ENCODE results near the gene CEPT1.
A peak's percentile ranks its signal among the peaks of the same experiment; 100 is the strongest.
"Not testable (repeated sequence)": the region's sequence is repeated elsewhere in the genome, so short reads cannot be mapped to it uniquely, and the experiment has no call there.

CEPT1 gene

DNA sequence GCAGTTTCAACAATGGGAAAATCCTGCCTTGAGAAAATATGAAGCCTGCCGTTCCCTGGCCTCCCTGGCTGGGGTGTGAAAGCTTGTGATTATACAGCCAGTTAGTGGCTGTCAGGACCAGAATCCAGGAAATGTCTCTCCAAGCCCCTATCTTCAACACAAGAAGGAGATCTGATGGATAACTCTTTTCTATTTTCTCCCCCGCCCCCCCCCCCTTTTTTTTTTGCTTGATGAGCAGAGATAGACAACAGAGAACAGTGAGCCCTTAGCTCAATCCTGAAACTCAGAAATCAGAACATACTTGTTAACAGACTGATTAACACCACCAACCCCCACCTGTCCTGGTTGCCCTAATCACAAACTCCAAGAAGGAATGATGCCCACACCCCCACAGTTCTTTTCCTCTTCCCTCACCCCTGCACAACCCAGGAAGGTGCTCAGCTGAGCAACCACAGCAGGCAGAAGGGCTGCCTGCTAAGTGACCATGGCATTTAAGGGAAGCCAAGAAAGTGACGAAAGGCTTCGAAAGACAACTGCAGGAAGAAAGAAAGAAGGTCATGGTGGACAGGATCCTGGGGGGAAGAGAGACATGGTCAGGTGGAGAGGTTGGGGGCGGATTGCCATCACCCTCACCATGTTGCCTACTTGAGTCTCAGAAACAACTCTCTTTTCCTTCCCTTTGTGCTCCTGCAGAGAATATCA is 72.8 kb downstream of the CEPT1 start:
- DNase-seq: no peak

DNA sequence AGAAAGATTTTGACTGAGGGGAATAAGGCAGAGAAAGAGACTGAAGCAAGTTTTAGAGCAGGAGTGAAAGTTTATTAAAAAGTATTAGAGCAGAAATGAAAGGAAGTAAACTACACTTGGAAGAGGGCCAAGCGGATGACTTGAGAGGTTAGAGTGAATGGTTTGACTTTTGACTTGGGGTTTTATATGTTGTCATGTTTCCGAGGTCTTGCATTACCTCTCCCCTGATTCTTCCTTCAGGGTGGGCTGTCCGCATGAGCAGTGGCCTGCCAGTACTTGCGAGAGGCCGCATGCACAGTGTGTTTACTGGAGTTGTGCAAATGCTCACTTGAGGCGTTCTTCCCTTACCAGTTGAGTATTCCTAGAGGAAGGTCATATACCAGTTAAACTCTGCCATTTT is 73.4 kb downstream of the CEPT1 start:
- no peak for DNase-seq

DNA sequence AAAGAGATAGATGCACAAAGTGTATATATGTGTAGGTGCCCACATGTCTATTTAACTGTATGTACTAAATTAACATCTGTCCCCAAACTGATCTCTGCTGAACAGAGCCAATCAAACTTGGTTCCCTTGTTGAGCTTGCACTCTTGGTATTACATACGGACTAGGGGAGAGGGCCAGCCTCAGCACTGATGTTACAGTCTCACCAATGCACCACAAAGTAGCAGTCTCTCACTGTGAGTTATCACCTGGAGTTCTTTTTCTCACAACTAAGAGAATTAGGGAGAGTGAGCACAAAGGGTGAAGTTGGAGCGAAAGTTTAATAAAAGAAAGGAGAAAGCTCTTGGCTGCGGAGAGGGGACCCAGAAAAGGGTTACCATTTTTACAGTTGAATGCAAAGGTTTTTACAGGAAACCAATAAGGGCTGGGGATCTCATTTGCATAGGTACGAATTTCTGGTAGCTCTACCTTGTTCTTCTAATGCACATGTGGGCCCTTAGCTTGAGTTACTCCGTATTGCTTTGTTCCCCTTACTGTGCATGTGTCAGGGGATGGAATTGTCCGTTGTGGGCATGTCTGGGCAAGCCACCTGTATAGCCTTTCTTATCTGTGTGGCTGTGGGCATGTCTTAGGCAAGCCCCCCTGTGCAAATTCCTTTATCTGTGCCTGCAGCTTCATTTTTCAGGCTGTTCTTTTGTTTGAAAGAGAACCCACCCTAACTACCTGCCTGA is 74.2 kb downstream of the CEPT1 start:
- DNase-seq: no peak

DNA sequence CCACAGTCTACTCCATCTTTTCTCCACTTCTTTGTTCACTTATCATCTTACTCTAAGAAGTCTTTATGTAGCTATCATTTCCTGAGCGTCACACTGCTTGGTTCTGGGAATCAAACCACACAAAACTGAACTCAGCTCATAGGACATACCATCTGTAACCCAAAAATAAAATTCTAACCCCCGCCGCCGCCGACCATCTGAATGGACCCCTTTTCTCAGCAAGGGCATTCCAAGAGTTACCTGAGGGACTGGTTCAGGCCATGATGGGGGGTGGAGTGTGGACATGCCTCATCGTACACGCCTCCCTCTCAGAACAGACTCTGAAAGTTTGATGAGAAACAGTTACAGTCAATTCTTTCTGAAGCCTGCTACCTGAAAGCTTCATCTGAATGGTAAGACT is 74.9 kb downstream of the CEPT1 start:
- no peak for DNase-seq

DNA sequence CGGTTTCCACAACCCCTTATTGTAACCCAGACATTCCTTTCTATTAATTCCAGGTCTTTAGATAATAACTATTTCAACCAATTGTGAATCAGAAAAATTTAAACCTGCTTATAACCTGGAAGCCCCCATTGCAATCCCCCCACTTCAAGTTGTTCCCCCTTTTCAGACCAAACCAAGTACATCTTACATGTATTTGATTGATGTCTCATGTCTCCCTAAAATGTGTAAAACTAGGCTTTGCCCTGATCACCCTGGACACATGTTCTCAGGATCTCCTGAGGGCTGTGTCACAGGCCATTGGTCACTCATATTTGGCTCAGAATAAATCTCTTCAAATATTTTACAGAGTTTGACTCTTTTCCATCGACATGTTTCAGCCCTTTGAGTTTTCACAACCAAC is 75.3 kb downstream of the CEPT1 start:
- DNase-seq: not testable (repeated sequence)

DNA sequence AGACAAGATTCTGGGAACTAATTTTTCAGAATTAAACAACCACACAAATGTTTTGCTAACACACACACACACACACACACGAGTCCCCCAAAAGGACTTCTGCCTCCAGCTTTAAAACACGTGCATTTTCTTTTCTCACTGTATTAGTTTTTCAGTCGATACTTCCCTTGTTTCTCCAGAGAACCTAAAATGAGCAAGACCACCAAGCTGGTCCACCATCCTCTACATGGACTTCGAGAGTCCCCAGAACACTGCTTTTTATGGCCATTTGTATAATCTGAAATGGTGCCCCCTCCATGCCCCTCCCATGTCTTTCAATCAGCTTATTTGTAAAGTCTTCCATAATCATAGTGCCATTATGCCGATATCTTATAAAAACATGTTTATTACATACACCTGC is 76.7 kb downstream of the CEPT1 start:
- no peak for DNase-seq

DNA sequence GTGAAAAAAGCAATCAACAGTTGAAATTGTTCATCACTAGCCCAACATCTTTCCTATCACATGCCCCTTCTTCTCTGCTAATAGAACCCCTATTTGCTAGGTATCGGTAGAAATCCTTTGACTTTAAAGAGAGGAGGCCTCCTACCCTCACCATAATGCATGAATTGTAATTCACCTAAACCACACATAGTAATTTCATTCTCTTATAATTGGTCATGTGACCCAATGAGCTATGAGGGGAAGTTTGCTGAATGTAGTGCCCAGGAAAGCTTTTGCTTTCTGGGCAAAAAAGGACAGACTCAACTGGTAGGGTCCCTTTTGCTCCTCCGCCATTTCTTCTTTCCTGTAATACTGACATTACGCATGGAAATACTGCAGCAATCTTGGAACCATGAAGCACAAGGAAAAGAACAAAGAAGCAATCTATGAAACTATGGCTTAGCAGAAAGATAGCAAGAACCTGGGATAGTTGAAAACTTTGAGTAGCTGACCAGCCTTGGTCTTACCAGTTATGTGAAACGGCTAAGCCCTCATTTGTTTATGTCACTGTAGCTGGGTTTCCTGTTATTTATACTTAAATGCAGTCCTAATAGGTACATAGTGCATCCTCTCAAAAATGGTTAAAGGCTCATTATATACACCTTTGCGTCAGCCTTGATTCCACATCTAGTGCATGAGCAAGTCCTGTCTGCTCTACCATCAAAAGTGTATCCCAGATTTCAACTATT is 77.3 kb downstream of the CEPT1 start:
- no peak for DNase-seq

GRCh38 chr1:111218701-111219556 is 78.9 kb downstream of the CEPT1 start:
- DNase-seq: no peak

GRCh38 chr1:111219557-111220286 is 79.7 kb downstream of the CEPT1 start:
- DNase-seq: no peak

- DNase-seq: no peak
These were observed 80.4 kb downstream of the CEPT1 start for GRCh38 chr1:111220302-111220890.

- no peak for DNase-seq
These were observed 81.2 kb downstream of the CEPT1 start for GRCh38 chr1:111221276-111221632.

DNA sequence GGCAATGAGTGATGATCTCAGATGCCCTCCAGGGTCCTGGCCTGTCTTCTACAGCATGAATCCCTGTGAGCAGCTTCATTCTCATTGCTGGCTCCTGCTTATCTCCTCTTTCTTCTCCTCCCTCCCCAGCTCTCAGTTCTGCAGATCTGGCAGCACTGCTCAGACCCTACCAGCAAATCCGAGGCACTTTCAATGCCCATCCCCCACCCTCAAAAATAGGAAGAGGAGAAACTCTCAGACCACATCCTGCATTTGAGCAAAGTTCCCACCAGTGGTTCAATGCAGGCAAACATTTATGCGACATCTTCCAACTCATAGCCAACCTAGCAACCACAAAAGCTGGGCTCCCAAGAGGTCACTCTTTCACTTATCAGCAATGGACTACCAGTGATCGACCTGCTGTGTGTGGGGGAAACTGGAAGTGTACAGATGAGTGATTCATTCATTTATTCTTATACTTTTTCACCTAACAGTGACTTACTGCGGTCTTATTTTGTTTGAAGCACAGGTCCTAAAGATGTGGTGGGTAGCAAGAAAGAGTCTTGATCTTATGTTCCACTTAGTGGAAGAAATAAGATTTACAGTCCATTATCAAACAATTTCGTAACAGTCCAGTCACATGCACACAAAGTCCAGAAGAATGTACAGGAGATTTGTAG is 81.7 kb downstream of the CEPT1 start:
- DNase-seq: no peak

DNA sequence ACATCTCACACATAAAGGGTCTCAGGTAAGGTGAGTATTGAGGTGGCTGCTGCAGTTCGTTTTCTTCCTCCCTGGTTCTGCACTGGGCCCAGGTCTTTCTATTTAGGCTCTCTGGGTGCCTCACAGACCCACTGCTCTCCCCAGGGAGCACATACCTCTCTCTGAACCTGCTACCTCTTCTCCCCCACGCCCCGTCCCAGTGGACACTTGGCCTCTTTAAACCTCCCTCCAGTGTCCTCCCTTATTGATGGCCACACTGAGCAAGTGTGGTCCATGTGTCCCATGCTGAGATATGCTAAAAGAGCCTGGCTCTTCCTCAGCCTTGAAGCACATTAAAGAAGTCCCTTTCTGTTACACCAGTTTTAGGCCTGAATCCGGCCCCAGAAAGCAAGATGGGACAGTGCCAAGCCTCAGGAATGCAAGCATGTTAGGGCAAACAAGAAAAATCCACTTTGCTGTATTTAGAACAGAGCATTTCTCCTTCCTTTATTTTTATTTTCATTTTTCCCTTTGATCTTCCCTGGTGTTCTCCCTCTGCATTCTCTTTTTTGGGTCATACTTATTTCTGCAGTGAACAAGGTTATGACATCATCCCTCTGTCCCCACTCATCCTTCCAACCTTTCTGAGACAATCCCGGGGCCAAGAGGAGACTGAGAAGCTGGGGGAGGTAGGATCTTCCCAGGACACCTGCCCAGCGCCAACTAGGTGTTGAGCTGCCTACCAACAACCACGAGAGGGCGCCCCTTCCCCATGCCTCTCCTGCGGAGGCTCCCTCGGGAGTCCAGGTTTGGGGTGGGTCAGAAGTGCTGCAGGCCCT is 82.5 kb downstream of the CEPT1 start:
- DNase-seq: peak; percentile 28 to 58

DNA sequence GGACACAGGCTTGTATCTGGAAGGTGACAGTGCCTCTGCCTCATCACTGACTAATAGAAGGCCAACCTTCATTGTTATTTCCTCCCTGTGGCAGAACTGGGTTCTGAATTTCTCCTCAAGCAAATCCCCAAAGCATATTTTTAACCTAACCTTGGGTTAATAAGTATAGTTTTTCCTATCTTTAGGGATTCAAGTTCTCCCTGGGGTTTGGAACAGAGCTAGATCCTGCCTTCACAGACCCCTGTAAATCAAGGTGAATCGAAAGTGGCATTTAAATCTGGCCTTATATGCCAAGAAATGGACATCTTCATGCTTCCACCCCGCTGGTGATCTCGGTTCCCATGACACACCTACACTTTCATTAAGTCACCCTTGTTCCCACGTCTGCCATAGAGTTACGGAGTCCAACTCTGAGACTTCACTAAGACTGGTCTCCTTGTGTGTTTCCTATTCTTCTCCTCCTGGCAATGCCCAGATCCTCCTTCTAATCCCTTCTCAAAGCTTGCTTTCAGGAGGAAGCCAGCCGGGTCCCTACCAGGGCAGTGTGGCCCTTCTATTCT is 83.2 kb downstream of the CEPT1 start:
- no peak for DNase-seq

- no peak for DNase-seq
These were observed 85.1 kb downstream of the CEPT1 start for GRCh38 chr1:111225091-111225490.

DNA sequence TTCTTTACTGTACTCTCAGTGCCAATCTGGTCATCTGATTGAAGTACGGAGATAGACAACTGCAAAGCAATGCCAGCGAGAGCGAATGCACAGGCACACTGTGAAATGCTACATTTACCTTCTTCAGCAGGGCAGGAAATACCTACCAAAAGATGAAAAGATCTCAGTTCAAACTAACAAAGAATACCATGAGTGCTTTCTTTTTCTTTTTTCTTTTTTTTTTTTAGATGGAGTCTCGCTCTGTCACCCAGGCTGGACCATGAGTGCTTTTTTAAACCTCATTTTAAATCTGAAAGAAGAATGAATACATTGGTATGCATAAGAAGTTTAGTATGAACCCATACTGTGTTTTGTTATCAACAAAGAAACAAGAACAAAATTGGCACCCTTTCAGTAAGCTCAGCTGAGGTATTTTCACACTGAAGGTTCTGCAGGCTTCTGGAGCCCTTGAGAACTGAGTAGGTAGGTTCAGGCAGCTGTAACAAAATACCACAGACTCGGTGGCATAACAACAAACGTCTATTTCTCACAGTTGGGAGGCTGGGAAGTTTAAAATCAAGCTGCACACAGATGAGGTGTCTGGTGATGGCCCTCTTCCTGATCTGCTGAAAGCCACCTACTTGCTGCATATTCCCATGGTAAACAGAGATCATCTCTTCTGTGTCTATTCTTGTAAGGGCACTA is 85.8 kb downstream of the CEPT1 start:
- DNase-seq: no peak

DNA sequence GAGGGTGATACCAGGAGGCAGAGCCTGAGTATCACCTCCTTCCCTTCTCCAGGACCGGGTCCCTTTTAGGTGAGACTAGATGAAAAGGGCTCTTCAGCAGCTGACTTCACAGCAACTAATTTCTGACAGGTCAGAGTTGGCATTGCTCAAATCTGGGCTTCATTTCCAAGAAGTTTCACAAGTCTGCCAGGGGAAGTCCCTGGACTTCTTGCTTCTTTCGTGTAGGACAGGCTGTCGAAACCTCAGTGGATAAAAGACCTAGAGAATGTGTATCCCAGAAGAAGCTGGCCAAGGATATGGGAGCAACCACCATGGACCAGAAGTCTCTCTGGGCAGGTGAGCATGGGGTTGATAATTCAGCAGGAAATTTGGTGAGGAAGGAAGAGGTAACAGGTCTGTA is 87.4 kb downstream of the CEPT1 start, which contains the start of gene CHI3L2:
Gene CHI3L2 (plus strand): TSS at position 280 of the 400 bp plus-strand sequence. CDS start 17 bp downstream, at position 297.
- DNase-seq: no peak

DNA sequence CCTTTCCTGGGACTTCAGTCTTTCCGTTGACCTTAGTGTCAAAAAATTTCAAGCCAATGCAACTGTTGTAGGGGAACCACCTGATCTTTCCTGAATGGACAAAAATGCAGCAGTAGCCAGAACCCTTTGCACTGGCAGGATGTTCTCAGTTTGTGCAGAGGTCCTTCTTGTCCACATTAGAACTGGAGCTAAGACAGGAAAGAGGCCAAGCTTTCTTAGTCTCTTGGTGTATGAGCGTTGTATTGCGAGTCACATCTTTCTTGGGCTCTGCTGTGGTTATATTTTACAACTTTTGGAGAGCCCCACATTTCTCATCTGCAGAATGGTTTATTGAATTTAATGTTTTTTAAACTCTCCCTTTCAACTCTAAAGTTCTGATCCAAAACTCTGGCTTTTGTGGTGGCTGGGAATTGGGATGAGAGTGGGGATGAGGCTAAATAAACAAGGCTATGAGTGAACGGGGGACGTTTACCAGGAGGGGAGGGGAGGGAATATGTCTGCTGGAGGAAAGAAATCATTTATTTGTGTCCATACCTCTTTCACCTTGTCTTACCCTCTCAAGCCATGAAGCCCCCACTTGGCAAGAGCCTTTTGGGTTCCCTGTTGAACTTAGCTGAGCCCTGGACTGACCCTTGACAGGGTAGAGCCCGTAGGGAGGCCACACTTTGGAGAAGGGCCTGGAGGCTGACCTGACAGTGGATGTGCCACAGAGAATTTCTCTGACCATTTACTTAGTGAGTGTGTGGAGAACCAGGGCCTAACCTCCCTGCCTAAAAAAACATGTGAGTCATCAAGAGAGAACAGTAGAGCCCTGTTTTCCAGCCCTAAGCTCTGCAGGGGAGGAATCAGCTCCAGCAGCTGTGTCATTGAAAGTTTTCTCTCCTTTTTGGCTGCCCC is 88.1 kb downstream of the CEPT1 start:
- no peak for DNase-seq
